ENCODE data around the gene CLEC12A. TPM values are rescaled to one million over a fixed set of nuclear protein-coding genes. Genes with fewer than 3 reads are reported as not detected.

Gene CLEC12A
- total RNA-seq, 2 donors from 2014 or later = 0.59 to 0.72 TPM

DNA sequence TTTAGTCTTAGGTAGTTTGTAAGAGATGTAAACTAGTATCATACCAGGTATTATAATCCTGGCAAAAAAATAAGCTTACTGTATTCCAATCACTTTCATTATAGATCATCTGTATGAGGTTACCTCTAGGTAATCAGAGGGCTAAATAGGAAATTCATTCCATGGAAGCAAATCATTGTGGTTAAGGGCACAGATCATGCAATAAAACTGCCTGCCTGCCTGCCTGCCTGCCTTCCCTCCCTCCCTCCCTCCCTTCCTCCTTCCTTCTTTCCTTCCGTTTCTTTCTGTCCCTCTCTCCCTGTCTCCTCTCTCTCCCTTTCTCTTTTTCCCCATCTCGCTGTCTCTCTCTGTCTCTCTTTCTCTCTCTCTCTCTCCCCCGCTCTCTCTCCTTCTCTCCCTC, 56.1 kb downstream of the CLEC12A start:
- Histone ChIP-seq H3K4me1 (no peaks in the 10 kb centered on the region), H3K9me3 (no peaks in the 10 kb centered on the region), H3K27ac (no peak overlapping the region), H3K27me3 (no peaks in the 10 kb centered on the region), H3K36me3 (no peaks in the 10 kb centered on the region), H3K9ac (ENCODE audit: low read depth in 2 of 2, low read length in 2 of 2) (no peak overlapping the region), H3K4me3 (no peak overlapping the region)
- intact Hi-C loops (cut with DNase I) = no loop called here
- no peak for TF ChIP-seq CTCF (IDR thresholded peaks at IDR 0.05)
- no peak for DNase-seq

GRCh38 chr12:10027721-10028120, 56.5 kb downstream of the CLEC12A start:
- H3K4me3 ChIP-seq = no peak overlapping the region
- H3K27me3 ChIP-seq = no peaks in the 10 kb centered on the region
- no peak for DNase-seq
- intact Hi-C loops (cut with DNase I) = no loop called here
- no peak overlapping the region for H3K9ac ChIP-seq (ENCODE audit: low read depth in 2 of 2, low read length in 2 of 2)
- no peaks in the 10 kb centered on the region for H3K36me3 ChIP-seq
- TF ChIP-seq CTCF (IDR thresholded peaks at IDR 0.05) = no peak
- no peaks in the 10 kb centered on the region for H3K4me1 ChIP-seq
- H3K9me3 ChIP-seq = no peaks in the 10 kb centered on the region
- no peak overlapping the region for H3K27ac ChIP-seq

GRCh38 chr12:10030446-10030845, 59.2 kb downstream of the CLEC12A start, which contains the start of gene CLEC9A:
CLEC9A (plus strand) TSS chr12:10030682; CDS start chr12:10052688, 22,006 bp downstream.
- H3K27ac ChIP-seq = no peak within 1 kb of the TSS
- intact Hi-C loops (cut with DNase I) = no loop called here
- no peaks in the 10 kb centered on the region for H3K4me1 ChIP-seq
- no peak for TF ChIP-seq CTCF (IDR thresholded peaks at IDR 0.05)
- H3K9ac ChIP-seq (ENCODE audit: low read depth in 2 of 2, low read length in 2 of 2) = no peak within 1 kb of the TSS
- DNase-seq = no peak
- no peaks in the 10 kb centered on the region for H3K36me3 ChIP-seq
- no peaks in the 10 kb centered on the region for H3K9me3 ChIP-seq
- H3K4me3 ChIP-seq = no peak within 1 kb of the TSS
- H3K27me3 ChIP-seq = no peaks in the 10 kb centered on the region

DNA sequence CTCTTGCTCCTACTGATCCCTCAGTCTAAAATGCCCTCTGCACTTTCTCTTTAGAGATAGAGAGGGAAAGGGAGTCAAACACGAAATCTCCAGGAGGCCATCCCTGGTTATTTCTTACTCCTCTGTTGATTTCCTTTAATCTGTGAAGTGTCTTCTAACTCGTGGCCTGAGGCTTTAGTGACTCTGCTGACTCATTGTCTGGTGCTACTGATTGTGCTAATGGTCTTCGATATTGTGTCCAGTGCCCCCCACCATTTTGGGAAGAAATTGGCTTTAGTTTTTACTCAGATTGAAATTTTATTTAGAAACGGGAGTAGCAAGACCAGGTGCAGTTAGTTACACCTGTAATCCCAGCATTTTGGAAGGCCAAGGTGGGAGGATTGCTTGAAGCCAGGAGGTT, 60.1 kb downstream of the CLEC12A start:
- intact Hi-C loops (cut with DNase I) = no loop called here
- Histone ChIP-seq H3K9ac (ENCODE audit: low read depth in 2 of 2, low read length in 2 of 2) (no peak overlapping the region), H3K9me3 (no peaks in the 10 kb centered on the region), H3K4me1 (no peaks in the 10 kb centered on the region), H3K36me3 (no peaks in the 10 kb centered on the region), H3K4me3 (no peak overlapping the region), H3K27me3 (no peaks in the 10 kb centered on the region), H3K27ac (no peak overlapping the region)
- no peak for TF ChIP-seq CTCF (IDR thresholded peaks at IDR 0.05)
- DNase-seq = no peak

DNA sequence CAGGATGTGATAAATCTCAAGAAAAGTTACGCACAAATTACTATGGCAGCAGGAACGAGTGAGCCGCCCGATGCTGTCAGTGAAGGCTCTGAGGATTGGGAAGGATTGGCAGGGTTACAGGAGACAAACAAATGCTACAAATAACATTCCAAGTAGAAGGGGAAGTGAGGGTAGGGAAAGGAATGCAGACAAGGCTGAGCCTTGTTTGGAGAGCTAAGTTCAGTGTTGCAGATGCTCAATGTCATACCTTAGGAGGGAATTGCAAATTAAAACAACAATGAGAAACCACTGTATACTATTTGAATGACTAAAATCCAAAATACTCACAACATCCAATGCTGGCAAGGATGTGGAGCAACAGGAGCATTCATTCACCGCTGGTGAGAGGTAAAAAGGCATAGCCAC, 60.6 kb downstream of the CLEC12A start:
- intact Hi-C loops (cut with DNase I) = no loop called here
- H3K4me3 ChIP-seq = no peak overlapping the region
- no peak overlapping the region for H3K9ac ChIP-seq (ENCODE audit: low read depth in 2 of 2, low read length in 2 of 2)
- no peak for TF ChIP-seq CTCF (IDR thresholded peaks at IDR 0.05)
- DNase-seq = no peak
- no peaks in the 10 kb centered on the region for H3K27me3 ChIP-seq
- no peaks in the 10 kb centered on the region for H3K36me3 ChIP-seq
- H3K4me1 ChIP-seq = no peaks in the 10 kb centered on the region
- no peaks in the 10 kb centered on the region for H3K9me3 ChIP-seq
- no peak overlapping the region for H3K27ac ChIP-seq

Measured in colonic mucosa (tissue), 4 donors.